Panc1 (cell line): ENCODE results near the gene PDK4. TPM values are rescaled to one million over a fixed set of nuclear protein-coding genes. Genes with fewer than 3 reads are reported as not detected.

ENCODE experiments used
- ATAC-seq: fragments of 200-7000 bp; cut with Tn5 transposase; 2 replicates; pipeline ENCODE4 v1.9.1; 2020; ENCODE audit warnings: mild to moderate bottlenecking, moderate library complexity
- BruUV-seq: library from RNA; stranded (reverse); fragments of 400-500 nt; replicated peaks from 2 replicates; lab custom pipeline; 2021; lab: Mats Ljungman, UMichigan
- CTCF ChIA-PET: fragments of 300-600 bp; sonication (Branson Sonifier 250); formaldehyde crosslinking; loops from one replicate; lab custom pipeline; 2022; ENCODE audit warnings: antibody characterized with exemption; lab: Charles Lee
- POLR2A ChIA-PET: fragments of 300-600 bp; sonication (Branson Sonifier 250); formaldehyde crosslinking; loops from one replicate; lab custom pipeline; 2022; ENCODE audit warnings: antibody characterized with exemption; lab: Charles Lee
- DNase-seq: peaks from one replicate; pipeline ENCODE4 v3.0.0-alpha.2; 2010; ENCODE audit warnings: low read depth, low spot score
- H3K27ac ChIP-seq: 2 replicates; pipeline ENCODE4 v1.5.1; 2011; ENCODE audit warnings: mild to moderate bottlenecking, low read length, inconsistent platforms
- H3K27me3 ChIP-seq: fragments of 200-500 bp; sonication (Bioruptor generic); 2 replicates; pipeline ENCODE4 v1.6.0; 2014; ENCODE audit warnings: low read length, inconsistent platforms; ENCODE audit not compliant: control insufficient read depth, insufficient read depth
- H3K36me3 ChIP-seq: fragments of 200-500 bp; sonication (Bioruptor generic); 2 replicates; pipeline ENCODE4 v1.5.1; 2014; ENCODE audit warnings: inconsistent platforms, mild to moderate bottlenecking, low read length, moderate library complexity; ENCODE audit not compliant: control insufficient read depth, insufficient read depth
- H3K4me1 ChIP-seq: 2 replicates; pipeline ENCODE4 v1.5.1; 2011; ENCODE audit warnings: inconsistent platforms, mild to moderate bottlenecking, low read length, moderate library complexity; ENCODE audit not compliant: control insufficient read depth, insufficient read depth
- H3K4me3 ChIP-seq, 2 experiments: 2 replicates each; pipeline ENCODE4 v1.5.1; 2011 to 2012; ENCODE audit warnings: low read depth in 2 of 2, low read length in 2 of 2, mild to moderate bottlenecking in 2 of 2, inconsistent platforms in 1 of 2, moderate library complexity in 1 of 2
- H3K9me3 ChIP-seq: fragments of 200-500 bp; sonication (Bioruptor generic); 2 replicates; pipeline ENCODE4 v1.5.1; 2014; ENCODE audit warnings: low read depth, mild to moderate bottlenecking, inconsistent platforms, low read length, moderate library complexity; ENCODE audit not compliant: control insufficient read depth, insufficient read depth
- POLR2AphosphoS5 ChIP-seq: IDR thresholded peaks from 2 replicates; pipeline ENCODE4 v1.6.1; 2012; ENCODE audit warnings: mild to moderate bottlenecking, low read depth, low read length, moderate library complexity
- SIN3A ChIP-seq: IDR thresholded peaks from 2 replicates; pipeline ENCODE4 v1.6.1; 2012; ENCODE audit warnings: low read depth, mild to moderate bottlenecking, low read length, moderate library complexity, borderline replicate concordance; ENCODE audit not compliant: insufficient read depth
- TCF7L2 ChIP-seq: IDR thresholded peaks from 2 replicates; pipeline ENCODE4 v1.6.1; 2011; ENCODE audit warnings: mild to moderate bottlenecking, low read depth, low read length, inconsistent platforms
- in situ Hi-C: cut with HindIII; loops from 2 replicates; pipeline ENCODE4 v1.10.0; 2016; ENCODE audit warnings: low sequenced_read_pairs, low pct_unique_long_range_greater_than_20kb
- intact Hi-C: fragments of 100-400 bp; cut with micrococcal nuclease; formaldehyde crosslinking; loops from one replicate; pipeline ENCODE4 v1.10.0; 2022; ENCODE audit not compliant: unreplicated experiment
- total RNA-seq: library from RNA; stranded (reverse); gene quantifications from one replicate; pipeline ENCODE4 v1.2.1, GENCODE V29; 2021; ENCODE audit not compliant: unreplicated experiment
- TF ChIP-seq, protein P1 (sequence below): fragments of 450-650 bp; IDR thresholded peaks from 2 replicates; pipeline ENCODE4 v1.5.1; 2017; ENCODE audit warnings: mild to moderate bottlenecking
- TF ChIP-seq, protein P2 (sequence below), 2 experiments: IDR thresholded peaks; 2 replicates each; pipeline ENCODE4 v1.6.1; 2011 to 2012; ENCODE audit warnings: low read depth in 2 of 2, control low read depth in 1 of 2, low read length in 1 of 2, mild to moderate bottlenecking in 1 of 2, moderate library complexity in 1 of 2; ENCODE audit not compliant: insufficient read depth in 1 of 2

Gene PDK4
- total RNA-seq, 1 experiment from 2014 or later: 1.4 TPM

DNA sequence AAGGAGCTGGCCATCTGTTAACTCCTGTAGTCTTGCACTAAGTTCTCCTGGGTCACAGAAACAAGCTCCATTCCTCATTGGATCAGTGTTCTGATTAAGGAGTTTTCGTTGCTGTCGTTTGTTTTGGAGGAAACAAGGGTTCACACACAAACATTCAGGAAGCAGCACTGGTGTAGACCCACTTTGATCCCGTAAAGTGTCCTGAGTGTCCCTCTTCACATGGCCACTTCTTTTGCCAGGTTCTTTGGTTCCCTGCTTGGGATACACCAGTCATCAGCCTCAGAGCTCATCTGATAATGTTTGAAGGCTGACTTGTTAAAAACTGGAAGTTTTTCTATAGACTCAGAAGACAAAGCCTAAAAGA lies 10.9 kb downstream of the PDK4 start:
- TF ChIP-seq TCF7L2 (no peak), POLR2AphosphoS5 (no peak), SIN3A (no peak)
- TF ChIP-seq, protein P1, sequence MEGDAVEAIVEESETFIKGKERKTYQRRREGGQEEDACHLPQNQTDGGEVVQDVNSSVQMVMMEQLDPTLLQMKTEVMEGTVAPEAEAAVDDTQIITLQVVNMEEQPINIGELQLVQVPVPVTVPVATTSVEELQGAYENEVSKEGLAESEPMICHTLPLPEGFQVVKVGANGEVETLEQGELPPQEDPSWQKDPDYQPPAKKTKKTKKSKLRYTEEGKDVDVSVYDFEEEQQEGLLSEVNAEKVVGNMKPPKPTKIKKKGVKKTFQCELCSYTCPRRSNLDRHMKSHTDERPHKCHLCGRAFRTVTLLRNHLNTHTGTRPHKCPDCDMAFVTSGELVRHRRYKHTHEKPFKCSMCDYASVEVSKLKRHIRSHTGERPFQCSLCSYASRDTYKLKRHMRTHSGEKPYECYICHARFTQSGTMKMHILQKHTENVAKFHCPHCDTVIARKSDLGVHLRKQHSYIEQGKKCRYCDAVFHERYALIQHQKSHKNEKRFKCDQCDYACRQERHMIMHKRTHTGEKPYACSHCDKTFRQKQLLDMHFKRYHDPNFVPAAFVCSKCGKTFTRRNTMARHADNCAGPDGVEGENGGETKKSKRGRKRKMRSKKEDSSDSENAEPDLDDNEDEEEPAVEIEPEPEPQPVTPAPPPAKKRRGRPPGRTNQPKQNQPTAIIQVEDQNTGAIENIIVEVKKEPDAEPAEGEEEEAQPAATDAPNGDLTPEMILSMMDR: no peak
- TF ChIP-seq, protein P2, sequence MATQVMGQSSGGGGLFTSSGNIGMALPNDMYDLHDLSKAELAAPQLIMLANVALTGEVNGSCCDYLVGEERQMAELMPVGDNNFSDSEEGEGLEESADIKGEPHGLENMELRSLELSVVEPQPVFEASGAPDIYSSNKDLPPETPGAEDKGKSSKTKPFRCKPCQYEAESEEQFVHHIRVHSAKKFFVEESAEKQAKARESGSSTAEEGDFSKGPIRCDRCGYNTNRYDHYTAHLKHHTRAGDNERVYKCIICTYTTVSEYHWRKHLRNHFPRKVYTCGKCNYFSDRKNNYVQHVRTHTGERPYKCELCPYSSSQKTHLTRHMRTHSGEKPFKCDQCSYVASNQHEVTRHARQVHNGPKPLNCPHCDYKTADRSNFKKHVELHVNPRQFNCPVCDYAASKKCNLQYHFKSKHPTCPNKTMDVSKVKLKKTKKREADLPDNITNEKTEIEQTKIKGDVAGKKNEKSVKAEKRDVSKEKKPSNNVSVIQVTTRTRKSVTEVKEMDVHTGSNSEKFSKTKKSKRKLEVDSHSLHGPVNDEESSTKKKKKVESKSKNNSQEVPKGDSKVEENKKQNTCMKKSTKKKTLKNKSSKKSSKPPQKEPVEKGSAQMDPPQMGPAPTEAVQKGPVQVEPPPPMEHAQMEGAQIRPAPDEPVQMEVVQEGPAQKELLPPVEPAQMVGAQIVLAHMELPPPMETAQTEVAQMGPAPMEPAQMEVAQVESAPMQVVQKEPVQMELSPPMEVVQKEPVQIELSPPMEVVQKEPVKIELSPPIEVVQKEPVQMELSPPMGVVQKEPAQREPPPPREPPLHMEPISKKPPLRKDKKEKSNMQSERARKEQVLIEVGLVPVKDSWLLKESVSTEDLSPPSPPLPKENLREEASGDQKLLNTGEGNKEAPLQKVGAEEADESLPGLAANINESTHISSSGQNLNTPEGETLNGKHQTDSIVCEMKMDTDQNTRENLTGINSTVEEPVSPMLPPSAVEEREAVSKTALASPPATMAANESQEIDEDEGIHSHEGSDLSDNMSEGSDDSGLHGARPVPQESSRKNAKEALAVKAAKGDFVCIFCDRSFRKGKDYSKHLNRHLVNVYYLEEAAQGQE (IDR thresholded peaks at IDR 0.05; ENCODE audit: insufficient read depth in 1 of 2, low read depth in 2 of 2, low read length in 1 of 2): no peak

DNA sequence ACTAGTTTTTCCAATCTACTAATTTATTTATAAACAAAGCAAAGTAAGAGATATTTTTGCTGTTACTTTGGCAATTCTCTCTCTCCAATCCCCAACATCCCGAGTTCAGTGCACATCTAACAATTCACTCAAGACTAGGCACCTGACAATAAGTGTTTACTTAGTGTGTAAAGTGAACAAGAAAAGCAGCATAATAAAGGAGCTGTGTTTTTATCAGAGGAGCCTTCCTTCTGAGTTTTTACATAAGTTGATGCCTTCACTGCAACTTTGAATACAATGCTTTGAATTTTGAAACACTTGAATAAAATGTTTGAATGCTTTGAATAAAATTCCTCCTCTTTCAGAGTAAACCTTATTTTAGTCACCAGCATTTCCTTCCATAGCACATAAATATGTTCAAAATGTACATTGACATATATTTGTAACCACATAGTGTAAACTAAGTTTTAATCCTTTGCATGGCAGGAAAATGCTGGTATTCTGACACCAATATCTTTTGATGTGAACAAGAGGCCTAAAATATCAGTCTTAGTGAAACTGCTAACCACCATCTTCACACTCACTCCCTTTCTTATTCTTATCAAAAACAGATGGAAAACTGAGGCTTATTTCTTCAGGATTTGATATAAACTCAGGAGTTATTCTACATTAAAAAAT lies 11.4 kb downstream of the PDK4 start:
- no peaks in the 10 kb centered on the region for H3K27me3 ChIP-seq
- DNase-seq (no peak), ATAC-seq (no peak)
- ChIA-PET POLR2A (no interaction called here), CTCF (no interaction called here)
- H3K4me1 ChIP-seq: no peaks in the 10 kb centered on the region
- TF ChIP-seq SIN3A (no peak), POLR2AphosphoS5 (no peak), TCF7L2 (no peak)
- TF ChIP-seq, protein P1: no peak
- TF ChIP-seq, protein P2 (IDR thresholded peaks at IDR 0.05; ENCODE audit: insufficient read depth in 1 of 2, low read depth in 2 of 2, low read length in 1 of 2): no peak
- intact Hi-C loops: no loop called here
- no peak overlapping the region for H3K4me3 ChIP-seq
- BruUV-seq: no TSS peak
- no peaks in the 10 kb centered on the region for H3K36me3 ChIP-seq
- in situ Hi-C loops: no loop called here
- no peaks in the 10 kb centered on the region for H3K9me3 ChIP-seq
- H3K27ac ChIP-seq: no peak overlapping the region

More for the DNA sequence above, 10.9 kb downstream of the PDK4 start:
- Histone ChIP-seq H3K4me3 (no peak overlapping the region), H3K9me3 (no peaks in the 10 kb centered on the region), H3K4me1 (no peaks in the 10 kb centered on the region), H3K27me3 (no peaks in the 10 kb centered on the region), H3K27ac (no peak overlapping the region), H3K36me3 (no peaks in the 10 kb centered on the region)
- in situ Hi-C loops (no loop called here), intact Hi-C loops (no loop called here)
- no peak for DNase-seq
- ChIA-PET POLR2A (no interaction called here), CTCF (no interaction called here)
- no peak for ATAC-seq
- no TSS peak for BruUV-seq
